NT2/D1 (cell line): ENCODE results near the gene LHX5.

Source experiments
- YY1 ChIP-seq: IDR thresholded peaks from 2 replicates; pipeline ENCODE4 v1.6.1; 2011; ENCODE audit not compliant: insufficient read length, insufficient read depth
- ZNF274 ChIP-seq: IDR thresholded peaks from 2 replicates; pipeline ENCODE4 v1.6.1; 2011; ENCODE audit warnings: mild to moderate bottlenecking, low read depth, low read length

GRCh38 chr12:113466454-113467141 is 5.1 kb downstream of the LHX5 start:
- TF ChIP-seq ZNF274 (no peak), YY1 (no peak)
